ENCODE data around the gene RPS18.
"Not testable (repeated sequence)": the region's sequence is repeated elsewhere in the genome, so short reads cannot be mapped to it uniquely, and the experiment has no call there.

RPS18 gene
- total RNA-seq = 1,170 to 1,504 reads per million in 2 donors

GRCh38 chr6:33271468-33272274 lies at the start of gene RPS18, which contains the start of gene VPS52:
TSS of gene RPS18 (plus strand) at chr6:33272075. CDS start at chr6:33272120, 45 bp downstream.
TSS of gene VPS52 (minus strand) at chr6:33271876. CDS start at chr6:33271675, 201 bp downstream.
- DNase-seq = peak; percentile 75

DNA sequence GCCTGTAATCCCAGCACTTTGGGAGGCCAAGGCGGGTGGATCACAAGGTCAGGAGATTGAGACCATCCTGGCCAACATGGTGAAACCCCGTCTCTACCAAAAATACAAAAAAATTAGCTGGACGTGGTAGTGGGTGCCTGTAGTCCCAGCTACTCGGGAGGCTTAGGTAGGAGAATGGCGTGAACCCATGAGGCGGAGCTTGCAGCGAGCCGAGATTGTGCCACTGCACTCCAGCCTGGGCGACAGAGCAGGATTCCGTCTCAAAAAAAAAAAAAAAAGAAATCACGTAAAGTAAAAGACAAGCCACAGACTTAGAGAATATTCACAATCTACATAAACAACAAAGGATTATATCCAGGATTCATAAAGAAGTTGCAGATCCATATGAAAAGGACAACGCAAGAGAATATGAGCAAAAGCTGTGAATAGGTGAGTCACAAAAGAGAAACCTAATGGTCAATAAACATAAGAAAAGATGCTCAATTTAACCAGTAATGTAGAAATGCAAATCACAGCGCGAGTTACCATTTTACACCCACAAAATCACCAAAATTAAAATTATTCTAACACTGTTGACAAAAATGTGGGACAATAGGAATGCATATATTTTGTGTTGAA lies 45.3 kb upstream of the RPS18 start:
- DNase-seq = not testable (repeated sequence)

- DNase-seq = no peak
Observed at GRCh38 chr6:33235221-33235634, 36.6 kb upstream of the RPS18 start.

DNA sequence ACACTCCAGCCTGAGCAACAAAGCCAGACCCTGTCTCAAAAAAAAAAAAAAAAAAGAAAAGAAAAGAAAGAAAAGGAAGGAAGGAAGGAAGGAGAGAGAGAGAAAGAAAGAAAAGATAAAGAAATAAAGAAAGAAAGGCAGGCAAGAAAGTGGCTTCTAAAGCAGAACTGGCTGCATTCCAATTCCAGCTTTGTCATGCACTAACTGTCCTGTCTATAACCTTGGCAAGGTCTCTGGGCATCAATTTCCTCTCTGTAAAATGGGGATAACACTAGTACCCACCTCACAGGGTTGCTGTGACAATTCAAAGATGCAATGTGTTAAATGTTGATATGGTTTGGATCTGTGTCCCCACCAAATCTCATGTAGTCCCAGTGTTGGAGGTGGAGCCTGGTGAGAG lies 35.5 kb upstream of the RPS18 start:
- DNase-seq = no peak

GRCh38 chr6:33236852-33237251 lies 35.0 kb upstream of the RPS18 start:
- no peak for DNase-seq

DNA sequence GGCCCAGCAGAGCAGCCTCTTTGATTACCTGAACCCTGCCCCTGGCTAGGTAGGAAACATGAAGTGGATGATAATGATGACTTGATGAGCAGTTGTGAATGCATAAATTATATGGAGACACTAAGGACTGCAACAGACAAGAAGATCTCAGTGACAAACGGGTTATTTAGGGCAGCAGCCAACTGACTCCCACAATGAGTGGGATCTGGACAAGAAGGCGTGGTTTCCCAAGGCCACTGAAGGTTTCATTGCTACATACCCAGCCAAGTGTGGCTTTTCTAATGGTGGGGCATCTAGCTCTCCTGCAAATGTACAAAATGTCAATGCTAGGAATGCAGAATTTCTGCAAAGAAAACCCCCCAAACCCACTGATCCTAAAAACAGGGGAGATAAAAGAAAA lies 34.1 kb upstream of the RPS18 start:
- no peak for DNase-seq

DNA sequence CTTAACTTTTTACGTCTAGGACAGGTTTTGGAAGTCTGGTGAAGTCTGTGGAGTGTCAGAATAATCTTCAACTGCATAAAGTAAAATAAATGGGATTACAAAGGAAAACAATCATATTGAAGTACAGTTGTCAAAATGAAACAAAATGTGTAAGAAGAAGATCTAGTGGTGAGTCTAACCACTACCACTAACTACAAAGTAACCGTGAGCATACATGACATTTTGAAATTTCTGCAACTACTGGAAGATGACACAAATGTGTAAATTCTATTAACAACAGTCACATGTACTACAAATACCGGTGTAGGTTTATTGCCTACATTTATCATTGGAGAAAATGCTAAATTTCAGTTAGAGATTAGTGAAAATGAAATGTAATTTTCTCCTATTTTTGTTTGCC lies 29.9 kb upstream of the RPS18 start:
- no peak for DNase-seq

DNA sequence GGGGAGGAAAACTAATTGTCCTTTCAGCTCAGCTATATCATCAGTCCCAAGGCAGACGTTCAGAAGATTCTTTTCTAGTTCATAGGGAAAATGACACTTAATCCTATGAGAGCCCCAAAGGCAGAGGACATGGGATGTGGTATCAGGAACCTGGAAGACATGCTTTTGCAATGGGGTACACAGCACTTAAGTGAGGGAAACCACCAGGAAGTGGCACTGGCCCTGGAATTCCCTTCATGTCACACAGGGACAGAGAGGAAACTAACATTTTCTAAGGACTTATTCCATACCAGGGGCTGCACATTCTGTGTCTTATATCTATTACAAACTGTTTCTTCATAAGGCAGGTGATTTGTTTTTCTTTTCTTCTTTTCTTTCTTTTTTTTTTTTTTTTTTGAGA lies 28.4 kb upstream of the RPS18 start:
- no peak for DNase-seq

DNA sequence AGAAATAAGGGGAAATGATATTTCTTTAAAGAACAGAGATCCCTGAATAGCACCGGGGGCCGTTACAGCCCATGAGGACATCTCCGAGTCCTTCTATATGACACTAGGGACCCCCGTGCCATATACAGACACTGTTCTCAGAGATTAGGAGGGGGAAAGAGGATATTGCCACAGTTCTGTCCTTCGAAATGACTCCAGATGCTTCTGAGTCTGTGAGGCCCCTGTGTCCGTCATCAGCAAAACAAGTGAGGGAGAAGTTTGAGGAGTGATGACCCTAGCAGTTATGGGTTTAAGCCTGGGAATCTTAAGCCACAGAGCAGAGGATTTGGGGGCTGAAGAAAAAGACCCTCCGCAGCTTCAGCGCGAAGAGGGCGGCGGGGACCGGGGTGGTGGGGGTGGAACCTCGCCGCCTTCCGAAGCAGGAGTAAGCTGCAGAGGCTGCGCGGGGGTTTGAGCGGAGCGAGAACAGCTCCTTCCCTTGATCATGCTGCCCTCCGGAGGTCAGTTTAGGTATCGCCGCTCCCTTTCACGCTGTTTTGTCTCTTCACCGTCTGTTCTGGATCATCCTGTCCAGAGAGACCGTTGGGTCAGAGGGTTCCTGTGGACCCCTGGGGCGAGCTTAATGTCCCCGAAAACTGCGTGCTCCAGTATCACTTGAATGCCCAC lies 23.8 kb upstream of the RPS18 start:
- peak; percentile 39 for DNase-seq

DNA sequence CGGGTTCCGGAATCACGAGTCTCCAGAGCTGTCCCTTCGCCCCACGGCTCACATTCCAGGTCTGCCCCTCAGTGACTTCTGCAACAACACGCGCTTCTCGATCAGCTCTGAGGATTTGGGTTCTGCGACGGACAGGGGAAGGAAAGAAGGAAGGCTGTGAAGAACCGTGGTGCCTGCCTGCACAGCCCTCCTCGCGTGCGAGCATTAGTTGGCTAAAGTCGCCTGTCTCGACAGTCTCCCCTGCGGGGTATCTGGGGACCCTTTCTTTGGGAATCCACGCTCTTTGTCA lies 23.3 kb upstream of the RPS18 start:
- no peak for DNase-seq

DNA sequence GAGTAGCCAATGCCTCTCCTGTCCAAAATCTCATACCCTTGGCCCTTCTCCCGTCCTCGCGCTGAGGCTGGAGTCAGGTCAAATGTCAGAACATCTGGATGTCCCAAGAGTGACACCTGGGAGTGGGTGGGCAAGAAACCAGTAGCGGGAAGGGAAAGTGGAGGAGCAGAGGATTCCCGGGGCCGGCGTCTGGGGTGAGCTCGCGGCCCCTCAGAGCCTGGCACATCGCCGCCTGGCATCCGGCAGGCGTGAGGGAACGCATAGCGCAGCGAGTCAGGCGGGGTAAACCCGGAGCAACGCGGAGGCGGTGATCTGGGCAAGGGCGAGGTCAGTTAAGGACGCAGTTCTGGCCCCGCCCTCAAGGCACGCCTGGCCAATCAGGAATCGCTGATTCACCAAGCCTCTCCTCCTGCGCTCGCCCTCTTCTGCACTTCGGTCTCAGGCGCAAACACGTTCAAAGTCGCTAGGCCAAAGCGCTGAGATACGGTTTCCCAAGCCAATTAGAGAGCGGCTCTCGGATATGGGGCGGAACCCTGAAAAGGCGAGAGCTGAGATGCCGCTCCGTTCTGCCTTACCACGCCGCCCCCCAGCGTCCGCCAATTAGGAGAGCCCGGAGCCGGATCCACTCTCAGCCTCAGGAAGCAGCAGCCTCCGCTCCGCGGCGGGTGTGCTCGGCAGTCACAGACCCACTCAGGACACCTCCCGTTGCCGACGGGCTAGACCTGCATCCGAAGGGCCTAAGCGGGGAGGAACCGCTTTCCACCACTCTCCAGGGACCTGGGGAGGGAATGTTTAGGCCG lies 22.7 kb upstream of the RPS18 start:
- peak; percentile 83 for DNase-seq

DNA sequence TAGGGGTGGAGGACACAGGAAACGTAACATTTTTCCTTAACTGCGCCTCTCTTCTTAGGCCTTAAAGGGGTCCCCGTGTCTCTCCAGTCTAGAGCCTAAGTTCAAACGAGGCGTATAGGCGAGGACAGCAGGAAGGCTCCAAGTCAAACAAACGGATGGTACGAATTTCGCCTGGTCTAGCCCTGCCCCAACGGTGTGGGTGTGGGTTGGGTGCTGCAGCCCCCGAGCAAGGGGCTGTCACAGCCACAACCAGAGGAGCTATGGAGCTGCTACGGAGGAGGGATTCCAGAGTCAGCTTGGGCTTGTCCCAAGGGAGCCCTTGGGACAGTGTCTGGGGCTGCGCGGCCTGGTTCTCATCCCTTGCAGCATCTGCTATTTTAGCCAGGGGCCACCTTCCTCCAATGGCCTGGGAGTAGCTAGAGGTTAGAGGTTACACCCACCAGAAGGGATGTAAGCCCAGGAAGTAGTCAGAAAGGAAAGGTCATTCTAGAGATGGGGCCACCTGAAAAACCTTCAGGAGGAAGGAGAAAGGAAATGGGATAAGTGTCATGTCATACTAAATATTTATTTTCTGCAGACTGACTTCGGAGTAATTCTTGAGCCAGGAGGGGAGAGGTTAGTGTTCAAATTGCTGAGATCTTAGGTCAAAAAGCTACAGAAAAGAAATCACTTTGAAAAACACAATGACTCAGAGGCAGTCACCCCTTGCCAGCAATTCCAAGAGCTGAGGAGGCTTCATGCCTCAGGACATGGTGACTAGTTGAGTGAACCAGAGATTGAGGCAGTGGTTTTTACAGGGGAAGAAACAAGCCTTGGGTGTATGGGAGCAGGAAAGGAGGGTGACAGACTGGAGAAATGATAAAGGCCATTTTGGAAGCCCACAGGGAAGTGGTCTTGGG lies 21.9 kb upstream of the RPS18 start:
- DNase-seq = no peak

DNA sequence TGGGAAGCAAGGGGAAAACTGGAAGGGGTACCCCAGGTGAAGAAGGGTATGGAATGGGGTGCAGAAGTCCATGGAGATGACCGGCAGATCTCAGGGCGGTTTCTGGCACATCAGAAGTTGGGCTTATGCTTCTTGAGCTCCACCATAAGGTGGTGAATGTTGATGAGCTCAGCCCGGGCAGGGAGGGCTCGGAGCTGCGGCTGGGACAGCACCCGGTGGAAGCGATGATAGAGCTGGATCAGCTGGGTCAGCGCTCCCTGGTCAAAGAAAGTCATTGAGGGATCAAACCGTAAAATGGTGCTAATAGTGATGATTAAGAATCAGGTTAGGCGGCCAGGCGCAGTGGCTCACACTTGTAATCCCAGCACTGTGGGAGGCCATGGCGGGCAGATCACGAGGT lies 21.1 kb upstream of the RPS18 start:
- DNase-seq = no peak

DNA sequence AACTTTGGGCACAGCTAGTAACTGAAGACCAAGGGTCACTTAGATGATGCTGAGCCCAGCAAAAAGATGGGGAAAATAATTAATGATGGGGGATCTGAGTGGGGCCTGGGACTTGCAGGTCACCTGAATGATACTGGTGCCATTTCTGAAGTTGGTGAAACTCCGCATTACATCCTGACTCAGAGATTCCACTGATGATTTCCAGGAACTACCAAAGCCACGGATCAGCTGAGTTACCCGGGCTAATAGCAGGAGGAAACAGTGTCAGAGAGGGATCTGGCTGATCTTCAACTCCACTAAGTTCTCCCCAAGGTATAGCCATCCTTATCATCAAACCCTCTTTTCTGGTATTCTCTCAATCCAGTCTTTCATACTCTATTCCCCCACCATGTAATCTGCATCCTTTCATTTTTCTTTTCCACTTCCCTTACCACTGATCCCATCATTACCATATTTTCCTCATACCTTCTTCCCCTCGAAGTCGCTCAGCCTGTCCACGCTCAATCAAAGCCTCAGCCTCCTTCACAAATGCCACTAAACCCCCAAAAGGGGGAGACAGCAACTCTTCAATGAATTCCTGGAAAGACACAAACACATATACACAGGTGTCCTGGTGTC lies 20.4 kb upstream of the RPS18 start:
- DNase-seq = no peak

DNA sequence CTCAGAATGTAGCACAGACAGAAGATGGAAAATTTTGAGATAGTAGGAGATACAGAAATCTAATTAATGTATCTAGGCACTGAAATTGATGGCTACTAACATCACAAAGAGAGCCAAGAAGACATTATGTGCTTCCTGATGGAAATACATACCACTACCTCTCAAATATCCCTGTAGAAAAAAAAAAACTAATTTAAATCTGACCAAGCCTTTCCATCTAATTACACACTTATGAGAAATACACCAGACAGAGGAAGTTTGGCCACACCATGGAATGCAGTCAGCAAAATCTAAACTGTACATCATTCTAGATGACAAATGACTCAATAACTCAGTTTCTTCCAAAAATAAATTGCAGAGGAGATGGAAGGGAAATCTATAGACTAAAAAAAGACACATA lies 19.1 kb upstream of the RPS18 start:
- no peak for DNase-seq

GRCh38 chr6:33254591-33254990 lies 17.3 kb upstream of the RPS18 start:
- DNase-seq = no peak

- DNase-seq = no peak
Observed at GRCh38 chr6:33259032-33259431, 12.8 kb upstream of the RPS18 start.

DNA sequence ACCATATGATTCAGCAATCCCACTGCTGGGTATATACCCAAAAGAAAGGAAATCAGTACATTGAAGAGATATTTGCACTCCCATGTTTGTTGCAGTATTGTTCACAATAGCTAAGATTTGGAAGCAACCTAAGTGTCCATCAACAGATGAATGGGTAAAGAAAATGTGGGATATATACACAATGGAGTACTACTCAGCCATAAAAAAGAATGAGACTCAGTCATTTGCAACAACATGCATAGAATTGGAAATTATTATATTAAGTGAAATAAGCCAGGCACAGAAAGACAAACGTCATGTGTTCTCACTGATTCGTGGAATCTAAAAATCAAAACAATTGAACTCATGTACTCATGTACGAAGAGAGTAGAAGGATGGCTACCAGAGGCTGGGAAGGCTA lies 9.4 kb upstream of the RPS18 start:
- not testable (repeated sequence) for DNase-seq

DNA sequence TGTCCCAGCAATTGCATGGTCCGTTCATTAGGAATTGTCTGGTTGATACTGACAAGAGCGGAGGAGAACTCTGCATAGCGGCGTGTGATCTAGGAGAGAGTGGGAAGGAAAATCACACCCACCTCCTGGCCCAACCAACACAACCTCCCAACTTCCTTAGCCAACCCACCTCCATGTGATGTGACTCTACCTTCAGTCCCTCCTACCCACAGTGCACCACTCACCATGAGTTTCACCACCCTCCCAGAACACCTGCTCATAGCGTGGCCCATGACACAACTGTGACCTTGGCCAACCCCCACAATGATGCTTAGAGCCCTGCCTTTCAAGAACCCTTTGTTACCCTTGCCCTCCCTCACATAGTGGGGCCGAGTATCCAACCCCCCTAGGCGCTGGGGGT lies 7.9 kb upstream of the RPS18 start:
- no peak for DNase-seq

GRCh38 chr6:33271117-33271467 lies 783 bp upstream of the RPS18 start:
- no peak for DNase-seq

DNA sequence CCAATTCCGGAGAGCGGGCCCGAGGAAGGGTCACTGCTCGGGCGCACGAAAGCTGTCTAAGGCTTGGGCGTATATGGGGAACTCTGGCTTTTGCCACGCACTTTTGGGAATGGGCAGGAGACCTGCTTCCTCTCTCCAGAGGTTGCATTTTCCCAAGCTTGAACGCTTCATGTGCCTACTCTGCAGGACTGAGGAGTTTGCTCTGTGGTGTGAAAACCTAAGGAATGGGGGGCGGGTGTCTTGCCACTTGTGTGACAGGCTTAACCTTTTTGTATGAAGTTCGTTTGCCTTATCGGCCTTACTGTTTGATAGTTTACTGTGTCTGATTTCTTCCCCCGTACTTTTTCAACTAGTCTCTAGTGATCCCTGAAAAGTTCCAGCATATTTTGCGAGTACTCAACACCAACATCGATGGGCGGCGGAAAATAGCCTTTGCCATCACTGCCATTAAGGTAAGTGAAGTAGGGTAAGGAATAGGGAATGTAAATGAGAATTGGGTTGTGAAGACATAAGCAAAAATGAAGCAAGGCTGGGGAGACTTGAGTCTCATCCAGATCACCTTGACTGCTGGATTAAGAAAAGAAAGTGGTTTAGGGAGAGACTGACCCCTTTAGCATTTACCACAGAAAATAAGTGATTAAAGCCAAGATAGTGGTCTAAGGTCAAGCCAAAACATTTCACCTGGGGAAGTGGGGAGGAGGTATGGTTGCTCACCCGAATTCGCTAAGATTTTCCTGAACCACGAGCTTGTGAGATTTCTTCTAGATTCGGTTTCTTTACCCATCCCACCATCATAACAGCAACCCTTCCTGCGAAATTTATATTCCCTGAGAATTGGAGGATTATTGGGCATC lies 627 bp downstream of the RPS18 start:
- no peak for DNase-seq

Data from activated gamma-delta T cell (primary cell).